Measurements from ENCODE around the gene MSI2.
A peak's percentile ranks its signal among the peaks of the same experiment; 100 is the strongest.

Gene MSI2

DNA sequence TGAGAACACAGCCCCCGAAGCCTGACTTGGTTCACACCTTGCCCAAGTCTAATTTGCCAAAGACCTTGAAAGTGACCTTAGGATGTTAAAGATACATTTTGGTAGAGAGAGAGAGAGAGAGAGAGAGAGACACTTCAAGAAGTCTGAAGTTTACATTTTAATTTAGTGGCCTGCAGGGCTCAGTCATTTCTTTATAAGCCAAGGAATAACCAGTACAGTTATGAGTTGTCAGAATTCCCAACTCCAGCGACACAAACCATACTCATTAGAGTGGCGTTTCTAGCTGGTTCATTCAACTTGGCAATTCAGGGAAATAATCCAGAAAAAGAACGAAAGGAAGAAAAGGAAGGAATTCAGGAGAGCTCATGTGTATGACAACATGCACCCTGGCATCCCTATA, 284.7 kb downstream of the MSI2 start:
- DNase-seq (ENCODE audit: low read depth): no peak

DNA sequence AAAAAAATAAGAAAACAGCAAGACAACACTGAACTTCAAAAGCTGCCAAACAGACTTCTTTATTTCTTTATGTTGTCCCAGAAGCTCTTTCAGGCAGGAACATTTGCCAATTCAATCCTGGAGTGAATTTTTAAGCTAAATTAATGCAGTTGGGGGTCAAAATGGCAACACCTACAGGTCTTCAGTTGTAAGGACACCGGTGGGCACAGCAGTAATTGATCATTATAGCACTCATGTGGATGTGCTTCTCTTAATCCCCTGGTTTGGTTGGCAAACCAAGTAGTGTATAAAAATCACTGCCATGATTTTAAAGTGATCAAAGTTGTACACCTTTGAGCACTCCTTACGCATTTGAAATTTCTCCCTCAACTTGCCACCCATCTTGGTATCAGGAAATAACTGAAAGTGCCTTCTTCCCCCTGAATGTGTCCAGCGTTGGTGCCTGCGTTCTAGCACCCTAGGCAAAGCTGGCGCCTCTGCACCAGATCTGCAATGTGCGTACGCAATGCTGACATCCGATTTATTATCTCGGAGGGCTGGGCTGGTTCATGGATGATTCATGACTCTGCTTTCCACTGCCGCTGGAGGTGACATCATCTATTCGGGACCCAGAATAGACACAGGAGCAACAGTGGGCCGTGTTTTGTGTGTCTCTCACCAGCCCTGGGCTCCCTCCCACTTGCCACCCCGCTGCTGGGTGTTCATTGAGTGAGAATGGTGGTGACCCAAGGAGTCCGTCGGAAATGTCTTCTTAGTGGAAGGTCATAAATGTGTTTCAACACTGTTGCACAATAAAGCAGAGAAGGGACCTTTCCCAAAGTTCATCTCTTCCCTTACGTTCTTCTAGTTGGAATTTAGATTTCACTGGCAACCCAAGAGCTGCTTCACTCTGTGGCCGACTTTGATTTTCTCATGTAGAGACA, 285.4 kb downstream of the MSI2 start:
- peak; percentile 88 for DNase-seq (ENCODE audit: low read depth)

DNA sequence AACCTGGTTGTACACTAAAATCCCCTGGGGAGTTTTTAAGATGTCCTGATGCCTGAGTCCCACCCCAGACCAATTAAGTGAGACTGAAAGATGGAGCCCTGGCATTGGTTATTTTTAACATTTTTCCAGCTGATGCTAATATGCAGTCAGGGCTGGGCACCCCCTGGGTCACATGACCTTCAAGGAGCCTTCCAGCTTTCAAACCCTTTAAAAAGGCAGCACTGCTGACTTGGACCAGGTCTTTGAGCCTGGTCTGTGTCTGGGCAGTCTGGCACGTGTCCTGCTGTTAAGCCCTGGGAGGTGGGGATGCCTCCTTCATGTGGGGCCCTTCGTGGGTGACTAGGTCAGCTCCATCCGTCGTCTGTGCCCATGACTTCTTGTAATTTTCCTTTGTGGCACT, 286.2 kb downstream of the MSI2 start:
- DNase-seq (ENCODE audit: low read depth): no peak

DNA sequence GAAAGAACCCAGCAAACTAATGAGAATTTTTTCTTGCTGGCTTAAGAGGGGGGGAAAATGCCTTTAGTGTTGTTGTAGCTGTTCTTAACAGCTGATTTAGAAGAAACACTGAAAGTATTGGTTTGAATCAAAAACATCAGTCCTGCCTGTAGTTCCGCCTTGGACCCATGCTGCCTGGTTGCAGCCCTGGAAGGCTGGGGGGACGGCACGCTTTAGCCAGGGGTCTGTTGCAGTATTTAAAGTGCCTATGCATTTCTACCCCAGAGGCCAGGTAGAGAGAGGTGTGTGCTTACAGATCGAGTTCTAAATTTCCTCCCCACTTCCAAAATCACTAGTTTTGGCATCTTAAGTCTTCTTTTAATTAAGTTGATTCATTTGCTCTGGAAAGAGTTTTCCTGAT, 286.9 kb downstream of the MSI2 start:
- DNase-seq (ENCODE audit: low read depth): no peak

DNA sequence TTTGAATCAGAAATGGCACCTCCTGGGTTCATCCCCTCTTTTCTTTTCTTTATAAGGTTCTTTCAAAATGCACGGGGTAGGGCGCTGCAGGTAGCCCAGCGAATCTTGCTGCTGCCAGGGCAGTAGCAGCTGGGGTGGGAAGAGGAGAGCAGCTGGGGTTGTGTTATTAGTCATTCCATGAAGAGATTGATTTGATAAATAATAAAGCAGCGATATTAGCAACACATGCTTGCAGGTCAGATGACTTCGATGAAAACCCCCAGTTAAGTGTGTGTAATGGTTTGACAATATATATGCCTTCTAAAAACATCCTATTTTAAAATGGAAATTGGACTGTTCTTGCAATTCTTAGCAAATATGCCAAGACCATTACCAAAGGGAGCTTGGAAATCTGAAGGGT, 288.1 kb downstream of the MSI2 start:
- no peak for DNase-seq (ENCODE audit: low read depth)

DNA sequence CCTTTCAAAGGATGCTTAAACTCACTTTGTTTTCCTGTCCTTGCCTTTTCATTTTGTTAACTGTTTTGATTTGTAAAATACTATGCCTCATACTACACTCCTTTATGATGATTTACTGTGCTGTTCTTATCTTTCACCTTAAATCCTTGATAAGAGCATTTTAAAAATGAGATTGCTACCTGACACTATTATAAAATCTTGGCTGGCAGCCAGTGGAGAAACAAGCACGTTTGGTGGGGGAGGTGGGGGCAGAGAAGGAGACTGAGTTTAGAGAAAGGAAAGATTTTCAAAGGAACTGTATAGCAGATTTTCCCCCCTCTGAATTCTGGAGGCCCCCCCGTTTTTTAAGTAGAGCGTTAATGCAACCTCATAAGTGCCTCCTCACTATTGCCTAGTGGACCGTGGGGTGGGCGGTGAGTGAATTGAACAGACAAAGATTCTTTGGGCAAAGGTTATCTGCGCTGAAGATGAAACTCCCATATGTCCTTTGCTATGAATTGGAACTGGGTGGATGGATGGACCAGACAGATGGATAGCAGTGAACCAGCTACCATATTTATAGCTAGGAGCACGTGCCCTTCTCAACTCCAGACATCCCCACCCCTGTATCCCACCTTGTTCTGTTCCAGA, 288.6 kb downstream of the MSI2 start:
- no peak for DNase-seq (ENCODE audit: low read depth)

DNA sequence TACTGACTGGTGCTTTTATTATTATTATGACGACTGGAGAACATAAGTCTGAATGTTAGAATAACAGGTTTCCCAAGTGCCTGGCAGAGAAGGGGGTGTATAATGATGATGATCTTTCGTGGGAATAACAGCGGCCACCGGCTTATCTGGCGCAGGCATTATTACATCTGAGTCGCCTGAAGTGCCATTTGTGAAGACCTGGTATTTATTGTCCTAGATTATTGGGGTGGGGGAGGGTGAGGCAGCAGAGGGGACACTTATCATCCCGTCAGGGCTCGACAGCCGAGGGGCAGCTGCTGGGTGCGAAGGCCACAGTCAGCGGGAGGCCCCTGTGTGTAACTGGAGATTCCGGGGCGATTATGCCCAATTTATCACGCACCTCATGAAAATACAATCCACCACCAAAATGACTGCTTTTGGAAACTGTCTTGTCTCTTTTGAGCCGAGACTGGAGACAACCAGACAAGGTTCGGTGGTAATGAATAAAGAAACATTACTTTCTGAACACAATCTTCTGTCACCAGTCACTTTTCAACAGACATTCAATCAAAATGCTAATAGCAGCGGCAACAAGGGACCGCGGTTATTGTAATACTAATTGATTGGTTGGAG, 289.5 kb downstream of the MSI2 start:
- DNase-seq (ENCODE audit: low read depth): no peak

DNA sequence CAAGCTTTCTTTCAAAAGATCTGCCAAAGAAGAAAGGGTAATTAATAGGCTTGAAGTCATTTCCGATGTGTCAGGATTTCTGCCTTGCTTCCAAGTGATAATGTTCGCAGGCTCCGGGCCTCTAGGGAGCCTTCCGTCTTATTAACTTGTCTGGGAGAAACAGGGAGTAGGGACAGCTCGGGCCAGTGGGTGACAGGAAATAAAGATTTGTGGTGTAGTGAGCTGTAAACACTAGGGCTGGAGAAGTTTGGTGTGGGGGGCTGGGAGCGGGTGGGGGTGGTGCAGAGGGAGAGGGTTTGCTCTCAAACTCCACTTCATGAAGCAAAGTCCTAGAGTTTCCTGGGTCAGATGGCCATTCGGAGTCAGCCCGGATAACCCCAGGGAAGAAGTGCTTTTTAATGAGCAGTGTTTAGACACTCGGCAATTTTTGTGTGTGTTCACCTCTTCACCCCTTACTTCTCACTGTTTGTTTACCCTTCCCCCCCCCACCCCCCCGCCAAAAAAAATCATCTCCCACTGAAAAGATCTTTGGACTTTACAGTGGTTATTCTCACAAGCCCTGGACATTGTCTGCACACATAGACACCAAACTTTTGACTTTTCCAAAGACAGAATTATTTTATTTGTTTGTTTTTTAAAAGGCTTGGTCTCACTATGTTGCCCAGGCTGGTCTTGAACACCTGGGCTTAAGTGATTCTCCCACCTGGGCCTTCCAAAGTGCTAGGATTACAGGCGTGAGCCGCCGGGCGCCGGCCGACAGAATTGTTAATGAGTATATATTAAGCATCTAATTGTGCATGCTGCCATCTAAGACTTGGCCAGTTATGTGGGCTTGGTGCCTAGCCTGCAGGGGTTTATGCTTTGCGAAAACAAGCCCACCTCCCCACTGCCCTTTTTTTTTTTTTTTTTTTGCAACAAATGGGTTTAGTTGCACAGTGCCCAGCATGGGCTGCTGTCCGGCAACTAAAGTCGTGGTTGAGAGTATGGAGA, 292.4 kb downstream of the MSI2 start:
- peak; percentile 51 for DNase-seq (ENCODE audit: low read depth)

DNA sequence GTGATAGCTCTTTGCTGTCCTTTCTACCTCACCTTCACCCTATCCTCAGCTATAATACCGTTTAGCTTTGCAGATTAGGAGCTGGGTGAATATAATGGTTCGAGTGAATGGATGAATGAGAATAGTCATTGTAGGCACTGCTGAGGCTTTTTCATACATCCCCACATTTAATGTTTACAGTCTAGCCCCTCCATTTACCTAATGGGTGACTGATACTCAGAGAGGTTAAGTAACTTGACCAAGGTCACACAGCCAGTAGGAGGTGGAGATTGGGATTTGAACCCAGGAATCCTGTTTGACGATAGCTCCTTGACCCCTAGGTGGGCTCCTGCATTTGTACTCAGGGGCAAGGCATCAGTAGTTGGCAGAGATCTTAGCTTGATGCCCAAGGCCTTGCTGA, 293.1 kb downstream of the MSI2 start:
- DNase-seq (ENCODE audit: low read depth): no peak

DNA sequence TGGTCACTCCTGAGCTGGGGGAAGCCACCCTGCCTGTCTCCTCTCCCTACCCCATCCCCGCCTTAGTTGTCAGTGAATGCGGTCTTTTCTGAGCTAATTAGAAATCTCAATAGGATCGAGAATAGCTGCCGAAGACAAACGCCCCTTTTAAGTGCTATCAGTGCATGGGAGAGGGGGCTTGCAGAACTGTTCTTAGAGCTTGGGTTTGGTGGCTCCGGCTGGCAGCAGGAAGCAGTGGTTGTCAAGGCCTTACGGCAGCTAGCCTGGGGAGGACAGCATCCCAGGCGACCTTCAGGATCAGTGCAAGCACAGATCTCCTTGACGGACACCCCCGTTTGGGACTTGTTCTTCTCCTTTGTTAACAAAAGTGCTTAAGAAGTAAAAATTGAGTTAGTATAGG, 293.7 kb downstream of the MSI2 start:
- no peak for DNase-seq (ENCODE audit: low read depth)

DNA sequence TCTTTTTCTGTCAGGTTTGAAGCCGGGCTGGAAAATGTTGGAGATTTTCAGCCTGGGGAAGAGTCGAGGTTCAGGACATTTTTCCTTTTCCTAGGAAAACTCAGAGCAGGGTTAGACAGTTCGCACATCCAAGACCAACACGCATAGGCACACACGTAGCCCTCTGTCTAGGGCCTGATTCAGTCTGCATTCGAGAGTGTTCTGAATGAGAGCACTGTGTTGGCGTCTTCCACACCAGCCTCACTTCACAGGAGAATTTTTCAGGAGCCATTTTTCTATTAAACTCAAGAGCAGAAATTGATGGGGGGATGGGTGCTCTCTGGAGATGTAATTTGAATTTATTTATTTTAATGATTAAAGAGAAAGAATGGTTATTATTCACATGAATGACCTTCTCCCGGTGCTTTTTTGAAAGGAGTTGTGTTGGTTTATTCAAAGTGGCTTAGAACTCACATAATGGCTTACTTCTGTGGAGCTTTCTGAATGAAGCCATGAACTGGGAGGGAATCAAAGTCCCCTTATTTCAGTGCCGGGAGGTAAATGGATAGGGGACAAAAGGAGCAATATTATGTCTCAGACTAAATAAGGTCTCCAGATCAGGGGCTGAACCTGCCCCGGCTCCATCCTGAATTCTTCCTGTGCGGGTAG, 294.5 kb downstream of the MSI2 start:
- no peak for DNase-seq (ENCODE audit: low read depth)

DNA sequence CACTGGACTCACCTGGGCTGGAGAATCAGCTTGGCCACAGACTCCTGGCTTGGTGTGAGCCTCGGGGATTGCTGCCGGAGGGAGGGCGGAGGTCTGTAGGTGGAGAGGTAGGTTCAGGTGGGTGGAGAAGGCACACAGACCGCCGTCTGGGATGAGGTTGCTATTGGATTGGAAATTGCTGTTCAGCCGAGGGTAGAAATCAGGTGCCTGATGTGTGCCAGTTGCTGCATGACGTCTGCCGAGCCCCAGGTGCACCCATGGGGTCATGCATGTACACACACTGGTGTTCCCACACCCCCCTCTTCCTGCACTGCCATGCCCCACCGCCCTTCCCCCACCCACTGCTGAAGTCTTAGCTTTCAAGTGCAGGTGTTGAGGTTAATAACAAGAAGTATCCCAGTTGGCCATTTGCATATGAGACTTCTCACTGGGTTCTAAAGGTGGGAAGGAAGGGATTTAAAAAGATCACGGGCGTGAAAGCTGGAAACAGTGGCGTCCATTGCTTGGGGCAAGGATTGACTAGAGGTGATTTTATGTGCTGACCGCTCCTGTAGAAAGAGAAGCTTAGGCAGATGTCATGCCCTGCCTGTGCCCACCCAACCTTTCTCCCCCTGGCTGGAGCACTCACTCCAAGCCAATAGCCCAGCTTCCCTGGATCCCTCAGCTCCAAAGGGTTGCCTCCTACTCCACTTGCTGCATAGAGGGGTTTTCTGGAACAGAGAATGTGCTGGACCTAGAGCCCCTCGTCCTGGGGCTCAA, 295.2 kb downstream of the MSI2 start:
- no peak for DNase-seq (ENCODE audit: low read depth)

DNA sequence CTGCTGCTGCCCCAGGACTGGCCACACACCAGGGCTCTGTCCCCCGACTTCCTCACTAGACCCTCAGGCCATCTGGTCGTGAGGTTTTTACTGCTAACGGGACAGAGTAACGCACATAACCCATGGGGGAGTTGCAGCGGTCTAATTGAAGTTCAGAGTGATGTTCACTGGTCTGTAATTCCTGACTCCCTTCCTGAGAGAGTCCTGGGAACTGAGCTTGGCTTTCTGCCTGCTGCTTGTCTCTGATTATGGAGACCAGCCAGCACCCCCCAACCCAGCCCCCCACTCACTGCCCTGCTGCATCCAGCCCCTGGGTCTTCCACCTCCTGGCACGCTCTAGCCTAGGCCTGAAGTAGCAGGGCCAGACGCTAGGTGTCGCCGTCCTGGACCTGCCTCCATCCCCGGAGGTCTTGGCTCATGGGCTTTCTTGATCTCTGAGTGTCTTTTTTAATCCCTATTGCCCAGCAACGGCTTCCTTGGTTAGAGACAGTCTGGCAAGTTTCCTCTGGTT, 295.8 kb downstream of the MSI2 start:
- DNase-seq (ENCODE audit: low read depth): peak; percentile 70

DNA sequence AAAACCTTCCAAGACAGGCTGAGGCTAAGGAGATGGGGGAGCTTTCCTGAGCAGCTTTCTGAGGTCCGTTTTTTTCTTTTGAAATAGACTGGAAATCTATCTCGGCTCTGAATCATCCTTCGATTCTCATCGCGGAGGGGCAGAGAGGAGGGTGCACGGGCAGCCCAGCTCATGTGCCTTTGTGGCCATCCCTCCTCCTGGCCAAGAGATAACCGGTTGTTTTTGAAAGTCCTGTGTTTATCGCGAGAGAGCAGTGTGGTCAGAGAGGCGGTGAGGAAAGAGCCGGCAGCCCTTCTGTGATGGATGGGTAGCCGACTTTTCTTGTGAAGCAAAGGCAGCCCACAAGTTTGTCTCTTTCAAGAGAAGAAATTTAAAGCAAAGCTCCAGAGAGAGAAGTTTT, 297.2 kb downstream of the MSI2 start:
- DNase-seq (ENCODE audit: low read depth): peak; percentile 86

DNA sequence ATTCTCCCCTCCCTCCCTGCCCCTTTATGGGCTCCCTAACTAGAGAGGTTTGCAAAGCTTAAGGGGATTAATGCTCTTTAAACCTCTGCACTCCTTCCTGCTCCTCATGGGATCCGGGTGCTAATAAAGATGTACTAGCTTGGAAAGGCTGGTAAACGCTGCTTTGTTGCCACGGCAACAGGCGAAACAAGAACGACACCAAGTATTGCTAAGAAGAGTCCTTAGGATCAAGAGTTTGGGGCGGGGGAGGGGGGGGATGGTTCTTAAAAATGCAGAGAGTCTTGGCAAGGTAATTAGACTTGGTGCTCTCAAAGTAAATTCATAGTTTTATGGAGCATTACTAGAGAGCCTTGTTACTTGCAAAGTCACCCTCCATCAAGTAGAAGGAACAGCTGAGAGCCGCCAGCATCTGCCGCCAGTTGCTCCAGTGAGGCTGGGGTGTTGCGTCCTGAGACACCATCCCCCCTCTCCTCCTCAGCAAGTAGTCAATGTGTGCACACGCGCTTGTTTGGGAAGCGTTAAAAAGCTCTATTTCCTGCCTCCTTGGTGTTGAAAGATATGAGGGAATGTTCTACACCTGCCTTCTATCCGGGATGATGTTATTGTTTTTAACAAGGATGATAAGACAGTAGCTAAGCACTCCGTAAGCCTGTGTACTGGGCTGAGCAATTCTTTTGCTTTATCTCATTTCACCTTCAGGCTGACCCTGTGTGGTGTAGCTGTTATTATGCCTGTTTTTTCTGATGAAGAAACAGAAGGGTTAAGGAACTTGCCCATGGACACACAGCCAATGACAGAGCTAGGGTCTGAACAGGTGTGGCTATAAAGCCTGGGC, 297.9 kb downstream of the MSI2 start:
- peak; percentile 54 for DNase-seq (ENCODE audit: low read depth)

DNA sequence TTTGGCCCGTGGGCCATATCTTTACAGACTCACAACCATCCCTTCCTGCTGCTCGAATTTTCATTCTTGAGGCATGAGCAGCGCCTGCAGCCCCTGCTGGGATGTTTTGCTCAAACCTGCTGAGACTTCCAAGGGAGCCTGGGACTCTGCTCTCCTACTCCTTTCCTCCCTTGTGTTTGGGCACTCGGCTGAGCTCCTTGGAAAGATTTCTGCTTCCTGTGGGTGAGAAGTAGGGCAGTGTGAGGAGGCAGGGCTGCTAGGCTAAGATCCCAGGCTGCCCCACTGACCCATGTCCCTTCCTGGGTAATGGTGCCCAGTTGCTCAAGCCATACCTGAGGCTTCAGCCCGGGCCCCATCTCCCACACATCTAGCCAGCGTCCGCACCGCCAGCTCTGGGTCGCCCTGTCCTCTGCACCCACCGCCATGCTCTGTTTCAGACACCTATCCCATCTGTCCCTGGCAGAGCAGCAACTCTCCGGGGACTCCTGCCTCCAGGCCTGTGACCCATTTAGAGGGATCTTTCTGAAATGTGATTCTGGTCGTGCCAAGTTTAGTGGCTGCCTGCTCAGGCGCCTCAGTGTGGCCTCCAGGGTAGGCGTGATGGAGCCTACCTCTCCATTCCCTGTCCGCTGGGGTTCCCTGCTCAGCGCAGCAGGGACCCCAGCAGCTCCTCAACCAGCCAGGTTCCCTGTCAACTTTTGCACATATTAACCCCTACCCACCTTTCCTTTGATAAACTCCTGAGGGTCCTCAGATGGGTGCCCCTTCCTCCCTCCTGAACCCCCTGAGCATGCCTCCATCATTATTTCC, 298.7 kb downstream of the MSI2 start:
- no peak for DNase-seq (ENCODE audit: low read depth)

DNA sequence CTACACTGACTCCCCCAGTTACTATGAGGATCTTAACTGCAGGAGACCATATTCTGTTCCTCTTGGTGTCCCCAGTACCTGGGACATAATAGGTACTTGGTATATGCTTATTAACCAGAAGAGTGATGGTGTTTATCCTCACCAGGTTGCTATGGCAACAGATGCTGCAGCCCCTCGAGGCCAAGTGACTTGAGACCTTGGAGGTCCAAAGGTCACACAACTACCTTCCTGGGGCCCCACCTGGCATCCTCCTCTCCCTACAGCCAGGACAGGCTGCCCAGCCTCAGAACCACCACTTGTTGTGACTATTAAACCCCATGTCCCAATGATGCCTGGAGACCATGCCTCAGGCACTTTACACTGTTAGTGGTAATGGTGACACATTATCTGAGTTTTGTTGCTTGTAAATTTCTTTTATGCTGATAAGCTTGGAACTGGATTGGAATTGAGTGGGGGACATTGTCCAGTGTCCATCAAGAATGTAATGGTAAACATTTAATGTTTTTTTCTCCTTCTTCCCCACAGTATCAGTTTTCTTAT, 299.4 kb downstream of the MSI2 start:
- no peak for DNase-seq (ENCODE audit: low read depth)

DNA sequence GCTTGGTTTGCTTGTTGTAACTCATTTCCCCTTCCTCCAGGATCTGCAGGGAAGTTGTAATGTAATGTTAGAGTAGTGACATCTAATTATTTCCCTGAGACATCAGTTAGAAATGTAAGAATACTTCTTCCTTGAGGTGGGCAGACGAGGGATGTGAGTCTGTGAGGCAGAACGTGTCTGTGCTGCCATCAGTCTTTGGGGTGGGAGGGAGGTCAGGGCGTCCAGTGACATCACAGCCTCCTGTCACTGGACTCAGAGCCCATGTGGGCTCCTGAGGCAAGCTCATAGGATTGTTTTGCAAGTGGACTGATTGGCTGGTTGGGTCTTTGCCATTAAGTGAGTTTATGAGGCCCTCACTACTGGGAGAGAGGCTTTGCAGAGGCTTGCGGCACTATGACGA, 300.0 kb downstream of the MSI2 start:
- DNase-seq (ENCODE audit: low read depth): no peak
